ENCODE data around the gene PFDN4. TPM values are rescaled to one million over a fixed set of nuclear protein-coding genes. Genes with fewer than 3 reads are reported as not detected.

The PFDN4 gene
- 84.8 TPM for polyA plus RNA-seq (2013, experiment 1 of 2; ENCODE audit: insufficient read length)
- 81.8 TPM for polyA plus RNA-seq (2013, experiment 2 of 2; ENCODE audit: insufficient read length)

- peak; percentile 85 for DNase-seq
Observed at GRCh38 chr20:54207743-54208547, at the start of gene PFDN4. Gene PFDN4 (plus strand): TSS chr20:54208087. CDS start chr20:54208101, 14 bp downstream.

- DNase-seq: no peak
Observed at GRCh38 chr20:54158226-54158625, 49.7 kb upstream of the PFDN4 start.

- DNase-seq: no peak
Observed at GRCh38 chr20:54158856-54159418, 49.0 kb upstream of the PFDN4 start.

- no peak for DNase-seq
Observed at GRCh38 chr20:54160065-54161007, 47.6 kb upstream of the PFDN4 start.

- DNase-seq: no peak
Observed at GRCh38 chr20:54161008-54161820, 46.7 kb upstream of the PFDN4 start.

- no peak for DNase-seq
Observed at GRCh38 chr20:54161821-54162149, 46.1 kb upstream of the PFDN4 start.

- no peak for DNase-seq
Observed at GRCh38 chr20:54162378-54163009, 45.4 kb upstream of the PFDN4 start.

- no peak for DNase-seq
Observed at GRCh38 chr20:54163402-54163801, 44.5 kb upstream of the PFDN4 start.

- no peak for DNase-seq
Observed at GRCh38 chr20:54165014-54165413, 42.9 kb upstream of the PFDN4 start.

- DNase-seq: no peak
Observed at GRCh38 chr20:54165803-54166202, 42.1 kb upstream of the PFDN4 start.

GRCh38 chr20:54166987-54167662, 40.8 kb upstream of the PFDN4 start:
- no peak for DNase-seq

- peak; percentile 58 for DNase-seq
Observed at GRCh38 chr20:54167909-54168872, 39.7 kb upstream of the PFDN4 start.

- DNase-seq: no peak
Observed at GRCh38 chr20:54168961-54169862, 38.7 kb upstream of the PFDN4 start.

- DNase-seq: no peak
Observed at GRCh38 chr20:54170026-54170471, 37.8 kb upstream of the PFDN4 start.

- DNase-seq: no peak
Observed at GRCh38 chr20:54170963-54171362, 36.9 kb upstream of the PFDN4 start.

GRCh38 chr20:54172532-54172855, 35.4 kb upstream of the PFDN4 start:
- DNase-seq: no peak

GRCh38 chr20:54172856-54173652, 34.8 kb upstream of the PFDN4 start:
- DNase-seq: peak; percentile 29
